GM19239 (cell line): ENCODE measurements around the gene TDO2.
"Not testable (repeated sequence)": the region's sequence is repeated elsewhere in the genome, so short reads cannot be mapped to it uniquely, and the experiment has no call there.

Experiments
- DNase-seq: peaks from one replicate; pipeline ENCODE4 v3.0.0; 2011; ENCODE audit warnings: low spot score; ENCODE audit not compliant: insufficient read length
- FAIRE-seq: peaks from 2 replicates; lab custom pipeline; 2011; peaks lifted over from hg19 to GRCh38; lab: Jason Lieb, UNC

Gene TDO2

DNA sequence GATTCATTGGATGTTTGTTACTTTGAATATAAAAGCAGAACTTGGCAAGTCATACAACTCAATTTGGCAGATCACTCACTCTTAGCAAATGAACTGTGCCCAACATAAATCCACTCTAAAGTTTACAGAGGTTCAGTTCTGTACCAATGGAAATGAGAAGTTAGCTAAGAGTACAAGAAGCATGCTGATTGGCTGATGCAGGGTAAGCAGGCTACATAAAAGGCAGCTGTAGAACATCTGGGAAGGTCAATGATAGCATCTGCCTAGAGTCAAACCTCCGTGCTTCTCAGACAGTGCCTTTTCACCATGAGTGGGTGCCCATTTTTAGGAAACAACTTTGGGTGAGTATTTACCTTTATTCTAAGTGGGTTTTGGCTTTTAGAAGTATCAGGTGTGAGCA, at the start of gene TDO2:
TDO2 (plus strand) TSS at position 244 of the 400 bp plus-strand sequence; CDS start at position 307, 63 bp downstream.
- DNase-seq: no peak
- no peak for FAIRE-seq

DNA sequence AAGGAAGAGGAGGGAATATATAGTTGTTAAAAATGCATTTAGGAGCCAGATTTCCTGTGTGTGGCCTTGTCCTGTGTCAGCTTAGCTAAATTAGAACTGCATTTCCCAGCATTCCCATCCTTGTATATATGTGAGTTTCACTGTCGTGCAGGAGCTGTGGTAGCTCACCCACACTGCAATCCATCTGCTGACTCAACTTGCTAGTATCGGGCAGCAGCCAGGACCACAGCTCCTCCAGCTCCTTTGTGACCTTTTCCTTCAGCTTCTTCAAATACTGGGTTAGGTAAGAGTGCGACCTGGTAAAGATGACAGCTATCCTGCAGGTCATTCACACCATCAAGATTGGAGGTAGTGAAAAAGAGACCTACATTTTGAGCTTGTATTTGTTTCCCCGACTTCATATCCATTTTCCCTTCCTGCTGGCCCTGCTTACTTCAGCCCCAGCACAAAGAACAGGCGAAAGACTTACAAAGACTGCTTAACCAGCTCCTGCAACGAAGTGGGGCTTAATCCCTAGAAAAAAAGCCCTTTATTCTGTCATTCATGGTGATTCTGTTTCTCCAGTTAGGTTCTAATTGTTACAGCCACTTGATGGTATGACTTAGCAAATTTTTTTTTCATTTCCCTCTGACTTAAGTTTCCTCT, 48.8 kb upstream of the TDO2 start:
- no peak for FAIRE-seq

DNA sequence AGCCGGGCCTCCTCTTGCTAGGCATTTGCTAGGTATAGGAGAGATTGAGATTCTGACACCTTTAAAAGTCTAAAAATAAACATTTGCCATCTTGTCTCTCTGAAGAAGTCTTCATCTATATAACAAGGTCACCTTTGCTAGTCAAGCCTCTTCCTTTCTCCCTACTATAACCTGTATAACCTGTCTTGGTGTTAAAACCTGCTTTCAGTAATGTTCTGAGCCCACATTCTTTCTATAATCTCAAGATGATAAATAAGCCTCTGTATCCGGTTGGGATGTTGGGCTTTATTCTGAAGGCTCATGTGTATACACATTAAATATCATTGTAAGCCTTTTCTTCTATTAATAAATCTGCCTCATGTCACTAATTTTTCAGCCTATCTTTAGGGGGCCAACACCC, 47.6 kb upstream of the TDO2 start:
- FAIRE-seq: no peak
- no peak for DNase-seq

More for the DNA sequence above, 48.8 kb upstream of the TDO2 start:
- DNase-seq: no peak

DNA sequence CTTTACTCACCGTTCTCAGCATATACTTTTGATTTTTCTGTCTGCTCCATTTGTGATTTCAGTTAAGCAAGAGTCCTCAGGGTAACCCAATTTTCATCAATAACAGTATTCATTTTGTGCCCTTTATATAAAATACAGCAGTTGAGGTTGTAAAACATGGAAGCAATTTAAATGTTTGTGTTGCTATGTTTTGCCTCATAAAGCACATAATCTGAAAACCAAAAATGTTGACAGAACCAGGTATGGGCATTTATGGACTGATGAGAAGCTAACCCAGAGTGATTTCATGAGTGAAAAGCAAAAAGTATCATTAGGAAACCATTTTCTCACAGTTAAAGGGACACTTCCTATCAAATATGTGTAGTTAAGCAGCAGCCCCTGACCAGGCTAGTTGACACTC, 37.3 kb upstream of the TDO2 start, which contains the start of gene ASIC5:
ASIC5 (minus strand) TSS at position 101 of the 400 bp plus-strand sequence; CDS start at position 50, 51 bp downstream.
- FAIRE-seq (no peak), DNase-seq (no peak)

DNA sequence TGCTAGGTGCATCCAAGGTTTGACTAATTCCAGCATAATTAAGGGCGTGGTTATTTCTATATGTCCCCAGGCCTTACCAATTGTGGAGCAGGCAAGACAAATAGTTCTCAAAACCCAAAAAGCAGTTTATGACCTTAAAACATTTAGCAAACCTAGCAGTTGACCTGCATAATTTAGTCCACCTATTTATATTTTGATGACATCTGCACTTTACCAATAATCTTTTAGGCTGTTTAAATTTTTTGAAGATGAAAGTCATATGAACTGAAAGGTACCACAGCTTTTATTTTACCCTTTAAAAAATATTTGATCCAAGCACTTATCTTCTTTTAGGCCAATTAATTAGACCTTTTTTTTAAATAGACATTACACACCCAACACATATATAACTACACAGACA, 27.6 kb upstream of the TDO2 start:
- DNase-seq: no peak
- FAIRE-seq: no peak

DNA sequence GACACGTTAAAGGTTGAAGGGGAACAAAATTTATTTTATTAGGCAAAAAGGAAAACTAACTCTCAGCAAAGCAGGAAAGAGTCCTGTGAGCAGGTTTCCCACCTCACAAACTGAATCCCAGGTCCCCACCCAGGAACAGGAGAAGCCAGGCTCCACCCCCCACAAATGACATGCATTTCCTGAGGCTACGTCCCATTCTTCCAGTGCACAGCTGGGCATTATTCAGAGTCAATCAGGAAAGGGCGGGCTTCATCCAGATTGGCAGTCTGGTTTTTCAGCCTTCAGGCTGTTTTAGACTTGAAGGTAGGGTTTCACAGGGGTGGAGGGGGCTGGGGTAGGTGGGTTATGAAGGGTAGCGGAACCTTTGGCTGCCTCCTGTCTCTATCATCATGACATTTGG, 25.5 kb upstream of the TDO2 start:
- DNase-seq: no peak
- FAIRE-seq: no peak

DNA sequence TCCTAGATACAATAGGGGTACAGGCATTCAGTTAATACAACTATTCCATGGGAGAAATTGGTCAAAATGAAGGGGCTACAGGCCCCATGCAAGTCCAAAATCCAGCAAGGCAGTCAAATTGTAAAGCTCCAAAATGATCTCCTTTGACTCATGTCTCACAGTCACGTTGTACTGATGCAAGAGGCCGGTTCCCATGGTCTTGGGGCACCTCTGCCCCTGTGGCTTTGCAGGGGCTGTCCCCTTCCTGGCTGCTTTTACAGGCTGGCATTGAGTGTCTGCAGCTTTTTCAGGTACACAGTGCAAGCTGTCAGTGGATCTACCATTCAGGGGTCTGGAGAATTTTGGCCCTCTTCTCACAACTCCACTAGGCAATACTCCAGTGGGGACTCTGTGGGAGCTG, 24.9 kb upstream of the TDO2 start:
- DNase-seq: no peak
- no peak for FAIRE-seq

DNA sequence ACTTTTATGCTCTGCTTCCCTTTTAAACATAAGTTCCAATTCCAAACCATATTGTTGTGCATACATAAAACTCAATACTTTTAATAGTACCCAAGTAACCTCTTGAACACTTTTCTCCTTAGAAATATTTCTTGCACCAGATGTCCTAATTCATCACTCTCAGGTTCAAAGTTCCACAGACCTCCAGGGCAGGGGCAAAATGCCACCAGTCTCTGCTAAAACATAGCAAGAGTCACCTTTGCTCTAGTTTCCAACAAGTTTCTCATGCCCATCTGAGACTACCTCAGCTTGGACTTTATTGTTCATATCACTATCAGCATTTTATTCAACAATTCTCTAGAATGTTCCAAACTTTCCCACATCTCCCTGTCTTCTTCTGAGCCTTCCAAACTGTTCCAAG, 23.7 kb upstream of the TDO2 start:
- no peak for FAIRE-seq
- no peak for DNase-seq

DNA sequence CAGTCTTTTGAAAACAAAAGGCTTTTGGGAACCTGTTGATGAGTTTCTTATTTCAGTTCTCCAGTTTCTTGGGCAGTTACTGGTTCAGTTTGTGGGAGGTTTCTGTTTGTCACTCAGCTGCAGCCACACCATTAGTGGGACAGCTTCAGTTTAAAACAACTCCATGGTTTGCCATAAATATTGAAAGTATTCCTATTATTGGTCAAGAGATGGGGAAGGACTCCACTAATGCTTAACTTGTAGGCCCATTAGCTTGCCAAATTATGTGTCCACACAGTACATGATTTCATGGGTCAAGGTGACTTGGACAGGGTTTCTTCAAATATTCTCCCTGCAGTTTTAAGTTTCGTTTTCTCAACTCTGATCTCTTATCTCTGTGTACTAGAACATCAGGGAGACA, 21.9 kb upstream of the TDO2 start:
- DNase-seq (no peak), FAIRE-seq (peak; percentile 53)

DNA sequence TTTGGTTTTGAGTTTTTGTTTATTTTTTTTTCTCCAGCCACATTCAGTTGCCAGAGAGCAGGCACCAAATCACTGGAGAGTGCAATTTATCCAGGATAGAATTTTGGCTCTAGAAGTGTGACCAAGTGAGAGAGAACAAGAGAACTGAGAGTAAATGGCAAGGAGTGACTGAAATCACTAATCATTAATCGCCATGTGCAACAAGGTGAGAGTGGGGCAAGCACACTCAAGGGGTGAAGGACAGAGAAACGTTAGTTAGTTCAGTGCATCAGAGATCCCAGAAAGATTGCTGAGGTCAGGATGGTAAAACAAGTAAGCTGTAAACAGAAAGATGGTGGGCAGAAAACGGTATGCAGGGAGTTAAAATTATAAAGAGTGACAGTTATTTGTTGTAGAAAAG, 19.6 kb upstream of the TDO2 start:
- no peak for FAIRE-seq
- no peak for DNase-seq

DNA sequence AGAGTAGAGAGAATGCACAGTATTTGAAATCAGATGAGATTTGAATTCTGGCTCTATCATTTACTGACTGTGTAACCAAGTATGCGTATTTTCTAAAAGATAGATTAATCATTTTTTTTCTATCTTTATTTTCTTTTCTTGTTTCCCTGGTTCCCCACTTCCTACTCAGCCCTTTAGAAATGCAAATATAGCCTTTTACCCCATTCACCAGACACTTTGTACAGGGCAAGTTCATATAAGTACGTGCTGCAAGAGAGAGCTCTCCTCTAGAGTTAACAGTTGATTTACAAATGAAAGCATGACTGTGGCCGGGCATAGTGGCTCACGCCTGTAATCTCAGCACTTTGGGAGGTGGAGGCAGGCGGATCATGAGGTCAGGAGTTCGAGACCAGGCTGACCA, 17.8 kb upstream of the TDO2 start:
- FAIRE-seq (no peak), DNase-seq (no peak)

DNA sequence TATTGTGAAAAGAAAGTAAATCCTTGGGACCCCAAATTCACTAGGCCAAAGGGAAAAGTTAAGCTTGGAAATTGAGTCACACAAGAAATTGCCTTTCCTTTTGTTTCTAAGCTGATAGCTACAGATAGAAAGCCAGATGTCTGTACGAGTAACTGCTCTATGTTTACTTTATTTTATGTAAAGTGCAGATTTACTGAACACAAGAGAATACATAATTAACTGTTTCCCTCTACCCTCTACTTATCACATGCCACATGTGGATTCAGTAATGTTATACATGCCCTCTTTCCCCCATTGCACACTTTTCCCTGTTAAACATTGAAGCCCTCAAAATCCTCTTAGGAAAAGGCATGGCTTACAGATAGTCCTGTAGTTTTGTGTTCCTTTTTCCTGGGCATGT, 16.5 kb upstream of the TDO2 start:
- DNase-seq (no peak), FAIRE-seq (no peak)

DNA sequence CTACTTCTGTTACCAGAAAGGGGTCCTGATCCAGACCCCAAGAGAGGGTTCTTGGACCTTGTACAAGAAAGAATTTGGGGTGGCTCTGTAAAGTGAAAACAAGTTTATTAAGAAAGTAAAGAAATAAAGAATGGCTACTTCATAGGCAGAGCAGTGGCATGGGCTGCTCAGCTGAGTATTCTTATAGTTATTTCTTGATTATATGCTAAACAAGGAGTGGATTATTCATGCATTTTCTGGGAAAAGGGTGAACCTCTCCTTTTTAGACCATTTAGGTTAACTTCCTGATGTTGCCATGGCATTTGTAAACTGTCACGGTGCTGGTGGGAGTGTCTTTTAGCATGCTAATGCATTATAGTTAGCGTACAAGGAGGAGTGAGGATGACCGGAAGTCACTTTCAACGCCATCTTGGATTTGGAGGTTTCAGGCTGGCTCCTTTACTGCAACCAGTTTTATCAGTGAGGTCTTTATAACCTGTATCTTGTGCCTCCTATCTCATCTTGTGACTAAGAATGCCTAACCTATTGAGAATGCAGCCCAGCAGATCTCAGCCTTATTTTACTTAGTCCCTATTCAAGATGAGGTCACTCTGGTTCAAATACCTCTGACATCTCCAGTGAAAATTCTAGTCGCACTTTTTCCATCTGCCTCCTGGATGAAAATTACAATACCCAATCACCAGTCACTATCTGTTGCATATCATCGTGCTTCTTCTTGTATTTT, 15.5 kb upstream of the TDO2 start:
- no peak for FAIRE-seq
- DNase-seq: no peak

DNA sequence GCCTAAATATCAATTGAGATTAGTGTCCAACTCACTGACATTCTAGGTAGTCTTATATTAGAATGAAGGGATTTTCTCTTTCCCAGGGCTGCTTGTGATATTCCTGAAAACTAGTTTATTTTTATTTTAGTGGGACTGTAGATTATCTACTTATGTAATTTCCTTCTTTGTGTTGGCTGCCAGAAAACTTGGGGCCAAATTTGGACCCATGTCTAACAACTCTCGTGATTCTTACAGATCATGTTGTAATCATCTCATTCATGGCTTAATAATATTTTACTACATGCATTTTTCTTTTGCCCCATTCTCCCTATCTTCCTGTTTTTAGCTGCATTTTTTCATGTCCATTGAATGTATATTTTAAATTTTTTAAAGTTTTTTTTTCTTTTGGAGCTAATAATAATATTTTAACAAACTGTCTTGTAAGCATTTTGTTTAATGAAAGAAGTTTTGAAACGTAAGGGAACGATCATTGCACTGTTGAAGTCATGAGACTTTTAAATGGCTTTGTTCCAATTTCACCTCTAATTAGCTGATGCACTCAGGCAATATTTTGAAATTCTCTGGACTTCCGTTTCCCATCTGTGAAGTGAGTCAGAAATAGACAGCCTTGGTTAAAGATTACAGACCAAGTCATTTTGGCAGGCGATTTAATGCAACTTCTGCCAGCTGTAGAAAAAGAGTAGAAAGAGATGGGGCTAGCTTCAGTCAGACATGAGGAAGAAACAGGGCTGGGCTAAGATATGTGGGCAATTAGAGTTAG, 14.3 kb upstream of the TDO2 start:
- DNase-seq: peak; percentile 15

DNA sequence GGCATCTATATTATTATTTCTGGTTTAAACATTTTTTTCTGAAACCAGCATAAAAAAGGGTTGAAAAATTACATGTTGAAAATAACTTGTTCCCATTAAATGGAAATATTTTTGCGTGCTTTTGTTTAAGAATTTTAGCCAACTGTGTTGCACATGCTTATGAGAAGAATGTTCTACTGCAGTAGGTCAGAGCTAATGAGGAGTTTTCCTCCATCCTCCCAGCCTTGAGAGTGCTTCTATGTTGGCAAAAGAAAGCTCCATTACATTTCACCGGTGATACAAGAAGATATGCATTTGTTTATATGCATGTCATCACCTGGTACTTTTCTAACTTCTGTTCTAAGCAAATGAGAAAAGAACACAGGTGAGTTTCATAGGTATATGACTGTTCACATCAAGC, 13.6 kb upstream of the TDO2 start:
- DNase-seq: no peak
- peak; percentile 8 for FAIRE-seq

More for the DNA sequence above, 14.3 kb upstream of the TDO2 start:
- peak; percentile 80 for FAIRE-seq

DNA sequence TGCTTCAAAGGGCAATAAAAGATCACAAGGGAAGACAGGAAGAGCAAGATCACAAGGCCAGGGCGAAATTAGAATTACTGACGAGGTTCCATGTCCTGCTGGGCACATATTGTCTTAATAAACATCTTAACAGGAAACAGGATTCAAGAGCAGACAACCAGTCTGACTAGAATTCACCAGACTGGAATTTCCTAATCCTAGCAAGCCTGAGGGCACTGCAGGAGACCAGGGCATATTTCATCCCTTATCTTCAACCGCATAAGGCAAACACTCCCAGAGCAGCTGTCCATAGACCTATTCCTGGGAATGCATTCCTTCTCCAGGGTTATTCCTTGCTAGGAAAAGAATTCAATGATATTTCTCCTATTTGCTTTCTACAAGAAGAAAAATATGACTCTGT, 12.4 kb upstream of the TDO2 start:
- FAIRE-seq (no peak), DNase-seq (no peak)

DNA sequence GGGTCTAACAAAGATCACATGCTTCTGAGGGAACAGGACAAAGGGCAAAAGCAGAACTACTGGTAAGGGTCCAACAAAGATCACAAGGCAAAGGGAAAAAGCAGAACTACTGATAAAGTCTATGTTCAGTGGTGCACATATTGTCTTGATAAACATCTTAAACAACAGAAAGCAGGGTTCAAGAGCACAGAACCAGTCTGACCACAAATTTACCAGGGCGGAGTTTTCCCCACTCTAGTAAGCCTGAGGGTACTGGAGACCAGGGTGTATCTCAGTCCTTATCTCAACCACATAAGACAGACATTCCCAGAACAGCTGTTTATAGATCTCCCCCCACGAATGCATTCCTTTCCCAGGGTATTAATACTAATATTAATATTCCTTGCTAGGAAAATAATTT, 5.1 kb upstream of the TDO2 start:
- not testable (repeated sequence) for FAIRE-seq, DNase-seq

DNA sequence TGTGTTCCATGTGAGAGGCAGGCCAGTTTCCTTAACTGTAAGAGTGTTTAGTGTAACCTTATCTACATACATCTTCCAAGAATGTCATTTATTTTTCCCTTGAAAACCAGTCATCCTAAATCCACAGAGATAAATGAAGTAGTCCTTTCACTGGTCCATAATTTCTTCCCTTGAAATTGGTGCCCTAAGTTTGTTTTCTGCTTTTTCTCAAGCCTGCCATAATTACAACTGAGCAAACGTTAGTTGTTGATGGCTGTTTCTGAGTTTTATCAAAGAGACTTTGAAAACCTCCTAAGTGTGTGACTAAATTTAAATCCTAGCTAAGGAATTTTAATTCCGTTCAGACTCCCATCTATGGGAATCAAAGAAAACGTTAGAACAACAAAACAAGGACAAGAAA, 3.6 kb upstream of the TDO2 start:
- DNase-seq (no peak), FAIRE-seq (no peak)

DNA sequence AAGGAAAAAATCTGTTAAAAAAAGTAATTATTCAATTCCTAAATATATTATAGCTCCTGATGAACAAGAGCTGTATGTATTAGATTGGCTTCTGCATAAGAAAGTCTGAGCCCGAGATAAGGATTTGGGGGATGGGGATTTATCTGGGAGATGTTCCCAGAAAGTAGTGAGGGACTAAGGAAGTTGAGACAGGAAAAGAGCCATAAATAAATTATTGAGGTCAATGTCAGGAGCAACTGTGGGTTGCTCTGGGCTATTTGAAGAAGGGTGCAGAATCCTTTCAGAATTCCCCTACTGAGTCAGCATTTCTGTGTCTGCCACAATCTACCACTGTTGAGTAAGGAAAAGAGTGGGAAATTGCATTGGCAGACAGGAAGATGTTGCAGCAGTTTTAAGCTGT, 3.1 kb upstream of the TDO2 start:
- DNase-seq (no peak), FAIRE-seq (no peak)

DNA sequence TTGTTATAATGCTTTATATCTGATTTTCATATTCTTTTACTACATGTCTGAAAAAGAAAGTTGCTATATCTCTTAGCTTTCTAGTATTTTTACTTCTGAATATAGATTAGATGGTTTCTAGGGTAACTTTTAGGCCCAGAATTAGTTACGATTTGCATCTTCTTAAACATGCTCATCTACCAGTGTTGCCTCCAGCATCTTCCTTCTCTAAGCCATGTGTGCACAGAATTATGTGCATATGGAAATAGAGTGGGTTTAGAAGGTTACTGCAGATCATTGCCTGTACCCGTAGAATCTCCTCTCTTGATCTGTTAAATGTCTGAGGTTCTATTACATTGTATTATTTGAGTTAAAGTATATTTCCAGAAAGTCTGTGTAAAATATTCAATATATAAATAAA, 2.5 kb upstream of the TDO2 start:
- DNase-seq: no peak

DNA sequence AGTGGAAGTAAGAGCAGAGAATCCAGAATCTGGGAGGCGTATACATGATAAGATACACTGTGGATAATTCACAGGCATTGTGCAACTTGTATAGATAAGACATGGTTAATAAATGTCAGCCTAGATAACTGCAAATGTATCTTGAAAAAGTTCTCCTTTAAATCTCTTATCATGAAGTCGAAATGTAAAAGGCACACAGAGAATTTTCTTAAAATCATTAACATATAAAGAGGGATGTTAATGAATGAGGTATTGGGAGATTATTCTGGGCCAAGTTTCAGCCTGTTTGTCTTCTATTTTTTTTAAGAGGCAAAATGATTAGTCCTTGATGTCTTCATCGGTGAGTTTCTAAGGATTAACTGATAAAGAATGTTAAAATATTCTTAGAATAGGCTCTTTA, 835 bp downstream of the TDO2 start:
- FAIRE-seq (no peak), DNase-seq (no peak)

More for the DNA sequence above, 2.5 kb upstream of the TDO2 start:
- FAIRE-seq: no peak
